GM19463 (cell line): ENCODE data around the gene CDC42SE1.
"Not testable (repeated sequence)": the region's sequence is repeated elsewhere in the genome, so short reads cannot be mapped to it uniquely, and the experiment has no call there.

Experiments
- ATAC-seq: cut with Tn5 transposase; IDR thresholded peaks from one replicate; pipeline ENCODE4 v1.9.1; 2021; ENCODE audit warnings: mild to moderate bottlenecking, moderate library complexity; ENCODE audit not compliant: unreplicated experiment

Gene CDC42SE1

DNA sequence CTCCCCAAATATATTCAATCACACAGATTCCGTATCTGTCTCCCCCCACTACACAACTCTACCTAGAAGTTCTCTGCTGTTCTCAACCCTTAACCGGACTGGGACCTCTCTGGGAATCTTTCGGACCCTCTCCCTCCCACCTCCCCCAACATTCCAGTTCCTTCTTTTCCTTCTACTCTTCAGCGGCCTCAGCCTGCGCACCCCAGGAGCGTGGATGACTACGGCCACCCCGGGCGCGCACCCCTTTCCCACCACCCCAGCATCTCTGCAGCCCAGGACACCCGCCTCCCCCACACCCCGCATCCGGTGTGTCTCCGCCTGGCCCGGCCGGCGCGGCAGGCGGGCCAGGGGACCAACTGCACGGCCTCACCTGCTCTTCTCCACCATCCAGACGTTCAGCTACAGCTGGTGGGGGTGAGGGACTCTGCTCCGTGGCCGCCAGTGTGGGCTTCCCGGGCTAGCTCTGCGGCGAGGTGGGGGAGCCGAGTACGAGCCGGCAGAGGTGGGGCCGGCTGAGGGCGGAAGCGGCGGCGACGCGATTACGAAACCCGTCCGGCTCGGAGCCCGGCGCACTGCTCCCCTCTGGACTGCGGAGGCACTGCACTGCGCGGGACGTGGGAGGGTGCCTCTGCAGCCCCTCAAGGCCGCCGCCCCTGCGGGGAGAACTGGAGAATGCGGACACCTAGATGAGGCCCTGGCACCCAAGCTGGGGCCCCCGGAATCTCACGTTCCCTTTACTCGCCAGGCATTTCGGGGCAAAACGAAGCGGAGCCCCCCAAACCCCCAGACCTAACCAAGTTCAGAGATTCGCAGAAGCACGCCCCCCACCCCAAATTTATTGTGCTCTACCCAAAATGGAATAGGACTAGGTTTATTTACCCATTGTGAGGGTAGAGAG is at the start of gene CDC42SE1:
Gene CDC42SE1 (minus strand): TSS at position 514 of the 898 bp plus-strand sequence. CDS start 3,892 bp downstream, outside the sequence.
- peak; percentile 86 for ATAC-seq

- ATAC-seq = no peak
Observed at GRCh38 chr1:151108331-151108730, 48.9 kb upstream of the CDC42SE1 start.

- ATAC-seq = no peak
Observed at GRCh38 chr1:151106894-151107293, 47.5 kb upstream of the CDC42SE1 start.

DNA sequence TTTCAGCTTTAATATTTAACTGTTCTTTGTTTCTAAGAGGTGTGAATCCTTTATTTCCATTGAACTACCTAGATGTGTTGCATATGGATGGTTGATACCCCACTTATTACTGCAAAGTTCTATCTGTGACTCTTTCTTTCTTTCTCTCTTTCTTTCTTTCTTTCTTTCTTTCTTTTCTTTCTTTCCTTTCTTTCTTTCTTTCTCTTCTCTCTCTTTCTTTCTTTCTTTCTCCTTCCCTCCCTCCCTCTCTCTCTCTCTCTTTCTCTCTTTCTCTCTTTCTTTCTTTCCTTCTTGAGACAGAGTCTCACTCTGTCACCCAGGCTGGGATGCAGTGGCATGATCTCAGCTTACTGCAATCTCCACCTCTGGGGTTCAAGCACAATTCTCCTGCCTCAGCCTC is 45.2 kb upstream of the CDC42SE1 start:
- no peak for ATAC-seq

DNA sequence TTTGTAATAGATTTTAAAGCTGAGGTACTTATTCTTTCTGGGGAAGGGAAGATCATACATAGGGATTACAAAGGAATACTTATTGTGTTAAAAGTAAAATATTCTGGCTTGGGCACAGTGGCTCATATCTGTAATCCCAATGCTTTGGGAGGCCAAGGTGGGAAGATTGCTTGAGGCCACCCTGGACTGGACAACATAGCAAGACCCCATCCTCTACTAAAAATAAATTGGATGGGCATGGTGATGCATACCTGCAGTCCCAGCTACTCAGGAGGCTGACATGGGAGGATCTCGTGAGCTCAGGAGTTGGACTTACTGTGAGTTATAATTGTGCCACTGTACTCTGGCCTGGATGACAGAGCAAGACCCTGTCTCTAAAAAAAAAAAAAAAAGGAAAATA is 38.7 kb upstream of the CDC42SE1 start:
- ATAC-seq = no peak

GRCh38 chr1:151097426-151097825 is 38.0 kb upstream of the CDC42SE1 start:
- not testable (repeated sequence) for ATAC-seq

- no peak for ATAC-seq
Observed at GRCh38 chr1:151085953-151086559, 26.6 kb upstream of the CDC42SE1 start.

- ATAC-seq = no peak
Observed at GRCh38 chr1:151072224-151072623, 12.8 kb upstream of the CDC42SE1 start.

- ATAC-seq = peak; percentile 89
Observed at GRCh38 chr1:151070474-151071276, 11.3 kb upstream of the CDC42SE1 start, which contains the start of gene GABPB2. TSS of gene GABPB2 (plus strand) at chr1:151070761. CDS start at chr1:151088190, 17,429 bp downstream.

GRCh38 chr1:151069103-151069486 is 9.7 kb upstream of the CDC42SE1 start:
- ATAC-seq = no peak

GRCh38 chr1:151067185-151067584 is 7.8 kb upstream of the CDC42SE1 start:
- ATAC-seq = no peak

- no peak for ATAC-seq
Observed at GRCh38 chr1:151065089-151065645, 5.7 kb upstream of the CDC42SE1 start.

GRCh38 chr1:151062741-151063371 is 3.4 kb upstream of the CDC42SE1 start:
- no peak for ATAC-seq

DNA sequence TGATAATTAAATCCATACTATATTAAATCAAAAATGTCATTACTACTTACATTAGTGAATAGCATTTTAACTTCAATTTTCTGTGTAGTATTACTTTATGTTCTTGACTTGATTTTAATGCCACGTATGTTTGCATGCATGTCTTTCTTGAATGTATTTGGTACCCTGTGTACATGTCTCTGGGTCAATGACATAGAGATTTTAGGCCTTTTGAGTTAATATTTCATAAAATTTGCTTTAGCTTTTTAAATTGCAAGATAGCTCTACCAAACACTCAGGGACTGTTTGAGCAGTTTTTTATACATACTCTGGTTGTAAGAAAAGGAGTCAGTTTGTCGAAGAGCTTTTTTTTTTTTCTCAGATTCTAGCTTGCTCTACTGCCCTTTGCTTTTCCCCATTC is 2.3 kb upstream of the CDC42SE1 start:
- ATAC-seq = no peak

DNA sequence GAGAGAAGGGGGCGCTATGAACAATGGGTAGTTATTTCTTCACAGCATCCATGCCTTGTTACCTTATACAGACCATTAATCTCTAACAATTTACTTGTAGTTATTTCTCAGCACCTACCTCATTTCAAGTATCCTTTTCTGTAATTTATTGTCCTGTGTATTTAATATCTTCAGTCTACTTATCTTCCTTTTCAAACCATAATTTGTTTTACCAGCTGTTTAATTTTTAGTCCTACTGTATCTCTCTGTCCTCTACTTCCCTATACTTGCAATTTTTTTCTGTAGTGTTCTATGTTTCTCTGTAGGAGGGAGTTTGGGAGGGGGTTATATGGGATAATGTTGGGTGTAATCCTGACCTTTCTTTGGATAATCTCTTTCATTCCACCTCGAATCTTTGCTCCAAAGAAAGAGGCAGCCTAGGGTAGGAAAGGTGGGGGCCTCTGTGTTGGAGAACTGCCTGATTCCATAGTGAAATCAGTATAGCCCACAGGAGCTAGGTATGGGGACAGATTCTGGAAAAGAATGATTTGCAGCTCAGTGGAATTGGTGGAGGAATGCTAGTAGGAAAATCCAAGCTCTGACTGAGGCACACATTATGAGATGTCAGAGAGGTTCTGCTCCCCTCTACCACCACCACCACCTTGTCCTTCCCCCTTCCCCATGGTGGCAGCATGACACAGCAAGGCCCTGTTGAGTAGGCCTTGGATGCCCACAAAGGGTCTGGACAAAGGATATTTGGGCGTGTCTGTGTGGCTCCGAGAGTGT is 1.4 kb upstream of the CDC42SE1 start:
- ATAC-seq = no peak

DNA sequence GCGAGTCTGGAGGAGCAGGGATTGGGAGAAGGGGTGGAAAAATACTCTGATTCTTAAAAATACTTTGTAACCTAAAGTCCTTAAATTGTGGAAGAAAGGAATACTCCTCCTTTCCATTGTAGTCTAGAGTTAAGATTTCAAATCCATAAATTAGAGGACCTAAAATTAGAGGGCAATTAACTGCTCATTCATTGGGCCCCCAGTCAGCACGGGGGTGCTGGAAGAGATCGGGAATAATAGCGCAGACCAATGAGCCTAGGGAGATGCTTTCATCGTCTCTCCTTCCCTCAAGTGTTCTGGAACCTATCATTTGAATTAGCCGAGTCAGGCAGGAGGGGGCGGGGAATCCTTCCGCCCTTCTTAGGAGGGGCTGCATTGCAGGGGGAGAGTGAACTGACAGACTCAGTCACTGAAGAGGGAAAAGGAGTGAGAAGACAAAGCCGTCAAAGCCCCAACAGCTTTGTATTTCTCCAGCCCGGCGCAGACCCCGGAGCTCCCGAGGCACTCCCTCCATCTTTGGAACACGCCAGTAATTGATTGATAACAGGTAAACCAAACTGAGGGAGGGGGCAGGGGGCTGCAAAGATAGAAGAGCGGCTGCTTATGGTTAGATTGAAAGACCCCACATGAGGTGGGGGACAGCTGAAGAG is 710 bp upstream of the CDC42SE1 start, which contains the start of gene MLLT11:
Gene MLLT11 (plus strand): TSS at position 391 of the 650 bp plus-strand sequence. CDS start 6,828 bp downstream, outside the sequence.
- no peak for ATAC-seq

DNA sequence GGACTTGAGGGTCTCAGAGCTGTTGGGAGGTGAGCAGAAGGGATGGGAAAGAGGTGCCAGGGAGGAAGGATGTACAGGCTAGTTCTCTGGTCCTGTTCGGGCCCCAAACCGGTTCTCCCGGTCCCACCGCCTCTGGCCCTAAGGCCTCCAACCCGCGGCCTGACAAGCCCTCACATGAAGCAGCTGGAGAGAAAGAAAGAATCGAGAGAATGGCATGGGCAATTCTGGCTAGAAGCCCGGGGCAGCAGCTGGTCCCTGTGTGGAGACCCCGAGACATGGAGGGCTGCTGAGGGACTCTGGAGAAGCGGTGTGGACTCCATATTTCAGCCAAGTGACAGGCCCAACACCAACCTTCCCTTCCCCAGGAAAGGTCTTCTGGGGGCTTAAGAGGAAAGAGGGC is 730 bp downstream of the CDC42SE1 start:
- no peak for ATAC-seq

DNA sequence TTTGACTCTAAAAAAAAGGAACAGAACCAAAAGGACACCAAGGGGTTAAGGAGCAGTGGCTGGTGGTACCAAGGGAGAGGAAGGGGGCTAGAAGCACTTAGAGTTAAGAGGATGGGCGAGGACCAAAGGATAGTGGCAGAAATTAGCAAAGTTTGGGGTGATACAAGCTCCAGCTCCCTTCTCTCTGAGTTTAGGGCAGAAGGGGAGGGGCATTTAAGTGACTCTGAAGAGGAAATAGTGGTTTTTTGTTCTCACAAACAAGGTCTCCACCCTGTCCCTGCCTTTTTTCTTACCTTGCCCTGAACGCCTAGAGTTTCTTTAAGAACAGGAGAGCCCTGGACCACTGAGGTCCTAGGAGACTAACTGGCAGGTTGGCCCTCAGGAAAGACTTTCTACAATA is 3.3 kb downstream of the CDC42SE1 start:
- ATAC-seq = no peak

GRCh38 chr1:151055581-151055980 is 3.8 kb downstream of the CDC42SE1 start:
- no peak for ATAC-seq
